ENCODE data around the gene ZRANB3.
"Not testable (repeated sequence)": the region's sequence is repeated elsewhere in the genome, so short reads cannot be mapped to it uniquely, and the experiment has no call there.

GRCh38 chr2:135121658-135122039 lies 409.4 kb downstream of the ZRANB3 start:
- TF ChIP-seq CTCF, POLR2A (IDR thresholded peaks at IDR 0.05): not testable (repeated sequence)
